GM21576 (cell line): Measurements from ENCODE around the gene AGAP2.

Experiments
- ATAC-seq: cut with Tn5 transposase; IDR thresholded peaks from one replicate; pipeline ENCODE4 v1.9.1; 2021; ENCODE audit warnings: mild to moderate bottlenecking, moderate library complexity; ENCODE audit not compliant: unreplicated experiment

The AGAP2 gene

GRCh38 chr12:57754411-57755193 is 16.1 kb upstream of the AGAP2 start, which contains the start of gene MARCHF9:
MARCHF9 (plus strand) TSS chr12:57755103; CDS start chr12:57755529, 426 bp downstream.
- peak; percentile 35 for ATAC-seq

- ATAC-seq: no peak
These were observed 15.3 kb upstream of the AGAP2 start for GRCh38 chr12:57753756-57754337.

DNA sequence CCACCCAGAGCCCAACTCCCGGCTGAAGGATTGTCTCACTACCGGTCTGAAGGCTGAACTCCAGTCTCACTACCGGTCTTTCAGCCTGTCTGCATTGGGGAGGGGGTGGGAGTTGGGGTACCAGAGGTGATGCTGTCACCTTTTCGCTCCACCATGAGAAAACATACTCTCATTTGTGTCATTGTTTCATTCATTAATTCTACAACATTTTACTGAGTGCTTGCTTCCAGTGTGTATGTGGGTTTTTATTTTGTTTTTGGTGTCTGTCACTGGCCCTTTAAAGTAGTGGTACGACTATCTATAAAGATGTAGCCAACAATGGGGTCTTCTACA is 14.1 kb upstream of the AGAP2 start:
- ATAC-seq: no peak

- ATAC-seq: peak; percentile 70
These were observed 13.5 kb upstream of the AGAP2 start, which contains the start of gene CDK4 for GRCh38 chr12:57751788-57752667. CDK4 (minus strand) TSS chr12:57752310; CDS start chr12:57751717, 593 bp downstream.

GRCh38 chr12:57751432-57751787 is 12.9 kb upstream of the AGAP2 start:
- ATAC-seq: no peak

GRCh38 chr12:57750561-57751431 is 12.3 kb upstream of the AGAP2 start:
- no peak for ATAC-seq

GRCh38 chr12:57749061-57749460 is 10.5 kb upstream of the AGAP2 start:
- ATAC-seq: no peak

DNA sequence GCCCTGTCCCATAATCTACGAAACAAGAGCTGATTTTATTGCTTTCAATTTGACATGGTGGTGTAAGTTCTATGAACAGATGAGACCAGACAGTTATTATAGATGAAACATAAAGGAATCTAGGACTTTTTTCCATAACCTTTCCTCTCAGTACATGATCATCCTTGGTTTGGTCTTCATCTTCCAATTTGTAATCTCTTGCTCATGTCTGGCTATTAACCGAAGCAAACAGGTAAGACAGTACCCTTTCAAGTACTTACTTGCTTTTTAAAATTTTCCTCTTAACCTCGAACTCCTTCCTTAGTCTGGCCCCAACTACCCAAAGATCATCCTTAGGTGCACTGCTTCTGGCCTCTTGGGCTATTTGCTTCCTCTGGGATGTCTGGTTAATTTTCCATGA is 7.5 kb upstream of the AGAP2 start:
- no peak for ATAC-seq

DNA sequence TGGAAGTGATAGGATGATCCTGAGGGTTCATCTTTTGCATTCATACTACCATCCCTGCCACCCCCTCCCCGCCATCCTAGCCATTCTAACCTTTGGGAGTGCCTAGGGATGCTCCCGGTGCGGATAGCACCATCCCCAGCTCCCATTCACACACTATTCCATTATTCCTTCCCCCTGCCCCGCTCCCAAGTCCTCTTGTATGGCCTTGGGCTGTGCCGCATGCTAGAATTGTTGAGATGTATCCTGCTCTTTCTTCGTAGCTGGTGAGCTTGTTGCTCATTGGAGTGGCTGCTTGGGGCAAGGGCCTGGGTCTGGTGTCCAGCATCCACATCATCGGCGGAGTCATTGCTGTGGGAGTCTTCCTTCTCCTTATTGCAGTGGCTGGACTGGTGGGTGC is 6.9 kb upstream of the AGAP2 start:
- no peak for ATAC-seq

GRCh38 chr12:57744777-57745484 is 6.4 kb upstream of the AGAP2 start, which contains the start of gene TSPAN31:
TSPAN31 (plus strand) TSS chr12:57745039; CDS start chr12:57745155, 116 bp downstream.
- ATAC-seq: peak; percentile 82

DNA sequence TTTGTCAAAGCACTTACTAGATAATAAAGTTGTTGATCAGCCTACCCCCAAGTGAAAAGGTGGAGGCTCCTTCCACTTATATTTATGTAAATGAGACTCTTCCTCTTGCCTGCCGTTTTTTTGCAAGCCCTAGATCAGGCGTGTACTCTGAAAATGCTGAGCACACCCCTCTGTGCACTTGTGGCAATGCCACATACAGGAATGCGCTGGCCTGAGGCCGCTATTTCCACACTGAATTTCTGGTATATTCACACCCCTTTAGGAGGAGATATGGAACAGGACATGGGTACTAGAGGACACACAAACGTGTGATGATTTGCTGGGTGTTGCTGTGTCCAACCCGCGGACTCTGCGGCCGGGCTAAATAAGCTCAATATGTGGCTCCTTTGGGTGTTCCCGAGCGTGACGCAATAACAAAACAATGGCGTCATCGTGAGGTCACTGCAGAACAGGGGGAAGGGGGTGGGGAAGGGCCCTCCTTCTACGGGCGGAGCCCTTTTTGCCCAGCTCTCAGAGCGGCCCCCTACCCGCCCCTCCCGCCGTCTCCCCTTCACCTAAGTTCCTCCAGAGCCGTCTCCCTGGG is 5.7 kb upstream of the AGAP2 start:
- ATAC-seq: peak; percentile 25

DNA sequence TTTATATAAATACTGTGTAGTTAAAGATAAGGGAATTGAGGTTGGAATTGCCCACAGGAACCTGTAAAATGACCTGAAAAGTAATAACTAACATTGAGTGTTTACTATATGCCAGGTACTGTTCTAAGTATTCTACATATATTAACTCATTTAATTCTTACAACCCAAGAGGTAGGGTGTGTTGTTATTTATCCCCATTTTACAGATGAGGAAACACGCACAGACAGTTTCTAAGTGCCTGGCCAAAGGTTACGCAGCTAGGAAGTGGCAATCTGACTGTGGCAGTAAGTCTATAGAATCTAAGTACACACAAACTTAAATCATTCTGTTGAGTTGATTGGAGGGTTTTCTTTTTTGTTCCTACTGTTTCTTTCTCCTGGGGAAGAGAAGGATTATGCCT is 5.2 kb upstream of the AGAP2 start:
- no peak for ATAC-seq

DNA sequence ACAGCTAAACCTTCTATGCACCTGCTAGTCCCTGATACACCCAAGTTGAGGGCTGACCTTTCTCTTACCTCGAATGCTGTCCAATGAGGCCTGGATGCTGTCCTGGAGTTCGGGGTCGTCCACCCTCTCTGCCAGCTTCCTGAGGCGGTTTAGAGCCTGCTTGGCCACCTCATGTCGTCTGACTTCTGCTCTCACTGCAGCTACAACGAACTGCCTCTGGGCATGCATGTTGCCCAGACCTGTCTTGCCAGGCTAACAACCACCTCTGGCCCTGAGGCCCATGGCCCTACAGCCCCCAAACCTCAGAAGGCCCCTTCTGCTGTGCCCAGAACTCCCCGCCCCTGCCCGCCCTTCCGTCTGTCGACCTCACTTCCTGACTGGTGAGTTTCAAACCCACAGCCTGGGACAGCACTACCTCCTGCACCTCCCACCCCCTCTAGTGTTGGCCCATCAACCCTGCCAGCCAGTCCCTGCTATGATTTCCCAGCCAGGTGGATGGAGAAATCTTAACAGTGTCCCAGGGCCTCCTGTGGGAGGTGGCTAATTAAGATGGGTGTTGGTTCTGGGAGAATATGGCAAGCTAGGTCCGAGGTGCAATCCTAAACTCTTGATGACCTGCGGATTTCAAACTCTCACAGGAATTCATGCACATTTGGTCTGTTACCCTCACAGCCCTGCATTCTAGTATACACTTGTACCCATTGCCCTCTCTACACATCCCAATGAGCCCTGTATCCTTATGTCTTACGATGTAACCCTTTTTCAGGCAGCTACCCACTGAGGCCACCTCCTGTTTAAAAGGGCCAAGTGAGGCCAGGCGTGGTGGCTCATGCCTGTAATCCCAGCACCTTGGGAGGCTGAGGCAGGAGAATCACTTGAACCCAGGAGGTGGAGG is 3.5 kb upstream of the AGAP2 start:
- peak; percentile 60 for ATAC-seq

GRCh38 chr12:57741413-57741789 is 2.9 kb upstream of the AGAP2 start:
- ATAC-seq: no peak

GRCh38 chr12:57740656-57741412 is 2.3 kb upstream of the AGAP2 start:
- peak; percentile 39 for ATAC-seq

- no peak for ATAC-seq
These were observed 1.5 kb upstream of the AGAP2 start for GRCh38 chr12:57739914-57740538.

- no peak for ATAC-seq
These were observed 845 bp upstream of the AGAP2 start for GRCh38 chr12:57739387-57739786.
